Adrenal gland (tissue), 5 donors: ENCODE measurements around the gene TFPI.

Experiments used
- POLR2A ChIP-seq, 2 donors: fragments of 450-650 bp; IDR thresholded peaks; one replicate each; pipeline ENCODE4 v1.6.1; 2017; ENCODE audit warnings: antibody characterized with exemption in 2 of 2, mild to moderate bottlenecking in 2 of 2, moderate library complexity in 1 of 2
- TF ChIP-seq, protein P1 (sequence below), 6 experiments: fragments of 450-650 bp in 4 of 6; fragments of 200-600 bp in 2 of 6; sonication (generic) in 1 of 6; IDR thresholded peaks; 1 replicate in 5 of 6; 2 replicates in 1 of 6; pipeline versions ENCODE4 v1.5.1 to v1.8.0; 2016 to 2021; ENCODE audit warnings: antibody characterized with exemption in 6 of 6, mild to moderate bottlenecking in 2 of 6, moderate library complexity in 1 of 6
- donor health status: DM: no; HTN: no; CAD: no.

DNA sequence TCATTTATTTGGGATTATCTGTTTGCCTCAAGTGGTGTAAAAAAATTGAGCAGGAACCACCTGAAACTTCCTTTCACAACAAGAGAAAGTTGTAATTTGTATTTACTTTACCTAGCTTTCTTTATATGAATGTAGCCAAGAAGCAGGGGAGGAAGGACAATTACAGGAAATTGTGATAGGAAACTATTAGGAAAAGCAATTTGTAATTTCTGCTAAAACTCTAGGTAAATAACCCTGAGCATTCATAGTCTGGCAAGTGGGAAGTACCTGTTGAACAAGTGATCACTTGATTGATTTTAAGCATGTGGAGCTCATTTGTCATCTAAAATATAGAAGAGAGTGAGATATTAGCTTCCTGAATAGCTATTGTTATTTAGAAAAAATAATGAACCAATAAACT lies 5.0 kb downstream of the TFPI start:
- TF ChIP-seq, protein P1, sequence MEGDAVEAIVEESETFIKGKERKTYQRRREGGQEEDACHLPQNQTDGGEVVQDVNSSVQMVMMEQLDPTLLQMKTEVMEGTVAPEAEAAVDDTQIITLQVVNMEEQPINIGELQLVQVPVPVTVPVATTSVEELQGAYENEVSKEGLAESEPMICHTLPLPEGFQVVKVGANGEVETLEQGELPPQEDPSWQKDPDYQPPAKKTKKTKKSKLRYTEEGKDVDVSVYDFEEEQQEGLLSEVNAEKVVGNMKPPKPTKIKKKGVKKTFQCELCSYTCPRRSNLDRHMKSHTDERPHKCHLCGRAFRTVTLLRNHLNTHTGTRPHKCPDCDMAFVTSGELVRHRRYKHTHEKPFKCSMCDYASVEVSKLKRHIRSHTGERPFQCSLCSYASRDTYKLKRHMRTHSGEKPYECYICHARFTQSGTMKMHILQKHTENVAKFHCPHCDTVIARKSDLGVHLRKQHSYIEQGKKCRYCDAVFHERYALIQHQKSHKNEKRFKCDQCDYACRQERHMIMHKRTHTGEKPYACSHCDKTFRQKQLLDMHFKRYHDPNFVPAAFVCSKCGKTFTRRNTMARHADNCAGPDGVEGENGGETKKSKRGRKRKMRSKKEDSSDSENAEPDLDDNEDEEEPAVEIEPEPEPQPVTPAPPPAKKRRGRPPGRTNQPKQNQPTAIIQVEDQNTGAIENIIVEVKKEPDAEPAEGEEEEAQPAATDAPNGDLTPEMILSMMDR (IDR thresholded peaks at IDR 0.05) = no peak
- no peak for TF ChIP-seq POLR2A (IDR thresholded peaks at IDR 0.05)
